HCT116 (cell line): Measurements from ENCODE around the gene SLC5A2. TPM values are rescaled to one million over a fixed set of nuclear protein-coding genes. Genes with fewer than 3 reads are reported as not detected.

Experiments used
- ATF3 ChIP-seq: IDR thresholded peaks from 2 replicates; pipeline ENCODE4 v1.6.1; 2012
- CBX3 ChIP-seq: IDR thresholded peaks from 2 replicates; pipeline ENCODE4 v1.6.1; 2012; ENCODE audit warnings: low read depth
- EZH2phosphoT487 ChIP-seq: fragments of 200-600 bp; IDR thresholded peaks from 2 replicates; pipeline ENCODE4 v1.6.1; 2018; ENCODE audit warnings: antibody characterized with exemption, borderline replicate concordance
- JUND ChIP-seq: IDR thresholded peaks from 2 replicates; pipeline ENCODE4 v1.6.1; 2012
- POLR2AphosphoS5 ChIP-seq: IDR thresholded peaks from 2 replicates; pipeline ENCODE4 v1.6.1; 2011; ENCODE audit warnings: mild to moderate bottlenecking, low read depth, low read length, moderate library complexity
- TCF7L2 ChIP-seq: IDR thresholded peaks from 2 replicates; pipeline ENCODE4 v1.7.0; 2011; ENCODE audit warnings: borderline replicate concordance, inconsistent platforms; ENCODE audit not compliant: insufficient read depth, insufficient read length; ENCODE audit errors: extremely low read depth
- YY1 ChIP-seq: IDR thresholded peaks from 2 replicates; pipeline ENCODE4 v1.6.1; 2011; ENCODE audit warnings: low read length, low read depth, moderate library complexity, mild to moderate bottlenecking; ENCODE audit not compliant: insufficient replicate concordance; ENCODE audit errors: extremely low read depth
- ZBTB33 ChIP-seq: IDR thresholded peaks from 2 replicates; pipeline ENCODE4 v1.6.1; 2011; ENCODE audit warnings: mild to moderate bottlenecking, low read length, moderate library complexity; ENCODE audit not compliant: insufficient replicate concordance; ENCODE audit errors: extremely low read depth
- ZNF274 ChIP-seq: fragments of 200-500 bp; sonication (Bioruptor generic); IDR thresholded peaks from 2 replicates; pipeline ENCODE4 v1.6.1; 2014; ENCODE audit warnings: mild to moderate bottlenecking, low read depth, low read length, inconsistent platforms
- total RNA-seq: library from RNA; stranded (reverse); gene quantifications from one replicate; pipeline ENCODE4 v1.2.1, GENCODE V29; 2021; ENCODE audit not compliant: unreplicated experiment
- TF ChIP-seq, protein P1 (sequence below): IDR thresholded peaks from 2 replicates; pipeline ENCODE4 v1.6.1; 2012; ENCODE audit warnings: low read depth

The SLC5A2 gene
- total RNA-seq, 1 experiment from 2014 or later: 0.10 TPM

GRCh38 chr16:31459687-31460581, 23.0 kb upstream of the SLC5A2 start (continued):
- no peak for TF ChIP-seq YY1
- peak; percentile 81 for TF ChIP-seq POLR2AphosphoS5
- TF ChIP-seq JUND: no peak
- peak; percentile 3; the same call in 1 of the 2 replicates for TF ChIP-seq CBX3
- no peak for TF ChIP-seq ZNF274
- no peak for TF ChIP-seq EZH2phosphoT487
- TF ChIP-seq, protein P1, sequence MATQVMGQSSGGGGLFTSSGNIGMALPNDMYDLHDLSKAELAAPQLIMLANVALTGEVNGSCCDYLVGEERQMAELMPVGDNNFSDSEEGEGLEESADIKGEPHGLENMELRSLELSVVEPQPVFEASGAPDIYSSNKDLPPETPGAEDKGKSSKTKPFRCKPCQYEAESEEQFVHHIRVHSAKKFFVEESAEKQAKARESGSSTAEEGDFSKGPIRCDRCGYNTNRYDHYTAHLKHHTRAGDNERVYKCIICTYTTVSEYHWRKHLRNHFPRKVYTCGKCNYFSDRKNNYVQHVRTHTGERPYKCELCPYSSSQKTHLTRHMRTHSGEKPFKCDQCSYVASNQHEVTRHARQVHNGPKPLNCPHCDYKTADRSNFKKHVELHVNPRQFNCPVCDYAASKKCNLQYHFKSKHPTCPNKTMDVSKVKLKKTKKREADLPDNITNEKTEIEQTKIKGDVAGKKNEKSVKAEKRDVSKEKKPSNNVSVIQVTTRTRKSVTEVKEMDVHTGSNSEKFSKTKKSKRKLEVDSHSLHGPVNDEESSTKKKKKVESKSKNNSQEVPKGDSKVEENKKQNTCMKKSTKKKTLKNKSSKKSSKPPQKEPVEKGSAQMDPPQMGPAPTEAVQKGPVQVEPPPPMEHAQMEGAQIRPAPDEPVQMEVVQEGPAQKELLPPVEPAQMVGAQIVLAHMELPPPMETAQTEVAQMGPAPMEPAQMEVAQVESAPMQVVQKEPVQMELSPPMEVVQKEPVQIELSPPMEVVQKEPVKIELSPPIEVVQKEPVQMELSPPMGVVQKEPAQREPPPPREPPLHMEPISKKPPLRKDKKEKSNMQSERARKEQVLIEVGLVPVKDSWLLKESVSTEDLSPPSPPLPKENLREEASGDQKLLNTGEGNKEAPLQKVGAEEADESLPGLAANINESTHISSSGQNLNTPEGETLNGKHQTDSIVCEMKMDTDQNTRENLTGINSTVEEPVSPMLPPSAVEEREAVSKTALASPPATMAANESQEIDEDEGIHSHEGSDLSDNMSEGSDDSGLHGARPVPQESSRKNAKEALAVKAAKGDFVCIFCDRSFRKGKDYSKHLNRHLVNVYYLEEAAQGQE: no peak
- TF ChIP-seq TCF7L2: no peak
- no peak for TF ChIP-seq ZBTB33
- TF ChIP-seq ATF3: no peak
